CD14-positive monocyte (primary cell): ENCODE measurements around the gene ACP3. TPM values are rescaled to one million over a fixed set of nuclear protein-coding genes. Genes with fewer than 3 reads are reported as not detected.

Source experiments
- DNase-seq, 3 donors: peaks; one replicate each; pipeline ENCODE4 v3.0.0-alpha.2; 2011 to 2022
- H2AFZ ChIP-seq: 2 replicates; pipeline ENCODE4 v1.6.0; 2012; ENCODE audit warnings: mild to moderate bottlenecking, low read depth, low read length, inconsistent platforms; ENCODE audit not compliant: insufficient read depth, poor library complexity, severe bottlenecking
- H3K27ac ChIP-seq, 2 donors: 1 replicate in 1 of 2; 2 replicates in 1 of 2; pipeline ENCODE4 v1.5.1; 2012 to 2013; ENCODE audit warnings: low read length in 2 of 2, control low read depth in 1 of 2, inconsistent platforms in 1 of 2, low read depth in 1 of 2, mild to moderate bottlenecking in 1 of 2
- H3K27me3 ChIP-seq, 2 donors: one replicate each; pipeline versions ENCODE4 v1.6.0 to v1.6.1; 2011 to 2013; ENCODE audit warnings: low read length in 2 of 2; ENCODE audit not compliant: control insufficient read depth in 2 of 2, insufficient read depth in 2 of 2
- H3K36me3 ChIP-seq, 2 donors: replicated peaks in 1 of 2; 1 replicate in 1 of 2; 2 replicates in 1 of 2; pipeline versions ENCODE4 v1.5.1 to v1.6.1; 2012 to 2013; ENCODE audit warnings: low read length in 2 of 2, control low read depth in 1 of 2, inconsistent platforms in 1 of 2, mild to moderate bottlenecking in 1 of 2; ENCODE audit not compliant: insufficient read depth in 2 of 2, control insufficient read depth in 1 of 2
- H3K4me1 ChIP-seq, 2 donors: 1 replicate in 1 of 2; 2 replicates in 1 of 2; pipeline versions ENCODE4 v1.5.1 to v1.6.1; 2012 to 2013; ENCODE audit warnings: low read length in 2 of 2, control low read depth in 1 of 2, inconsistent platforms in 1 of 2, mild to moderate bottlenecking in 1 of 2, moderate library complexity in 1 of 2; ENCODE audit not compliant: insufficient read depth in 2 of 2, control insufficient read depth in 1 of 2
- H3K4me2 ChIP-seq: replicated peaks from 2 replicates; pipeline ENCODE3; 2012; ENCODE audit warnings: low read length, moderate library complexity, mild to moderate bottlenecking; ENCODE audit not compliant: poor library complexity, severe bottlenecking; ENCODE audit errors: extremely low read depth
- H3K4me3 ChIP-seq, 3 experiments: fragments of 200-600 bp in 1 of 3; sonication (generic) in 1 of 3; replicated peaks in 1 of 3; 1 replicate in 2 of 3; 2 replicates in 1 of 3; pipeline ENCODE4 v1.5.1; 2011 to 2013; ENCODE audit warnings: low read length in 3 of 3, mild to moderate bottlenecking in 3 of 3, control low read depth in 2 of 3, low read depth in 2 of 3, inconsistent platforms in 1 of 3, moderate library complexity in 1 of 3
- H3K79me2 ChIP-seq: 2 replicates; pipeline ENCODE4 v1.6.0; 2012; ENCODE audit warnings: mild to moderate bottlenecking, control low read depth, inconsistent platforms, low read length, moderate library complexity; ENCODE audit not compliant: insufficient read depth
- H3K9ac ChIP-seq: 2 replicates; pipeline ENCODE4 v1.6.0; 2017; ENCODE audit warnings: low read length, mild to moderate bottlenecking; ENCODE audit not compliant: insufficient read depth, poor library complexity, severe bottlenecking
- H3K9me3 ChIP-seq, 2 donors: replicated peaks in 1 of 2; 1 replicate in 1 of 2; 2 replicates in 1 of 2; pipeline versions ENCODE4 v1.5.1 to v1.6.1; 2012 to 2013; ENCODE audit warnings: low read length in 2 of 2, control low read depth in 1 of 2; ENCODE audit not compliant: control insufficient read depth in 1 of 2, insufficient read depth in 1 of 2
- H4K20me1 ChIP-seq: 2 replicates; pipeline ENCODE4 v1.6.0; 2012; ENCODE audit warnings: mild to moderate bottlenecking, low read length, control low read depth, moderate library complexity; ENCODE audit not compliant: insufficient read depth
- H3K27ac Mint-ChIP-seq, 7 donors: one replicate each; pipeline ENCODE4 v1.8.0; 2020; ENCODE audit warnings: mild to moderate bottlenecking in 7 of 7, mixed read lengths in 7 of 7, moderate library complexity in 6 of 7, inconsistent platforms in 2 of 7
- H3K27me3 Mint-ChIP-seq, 3 donors: one replicate each; pipeline ENCODE4 v1.8.0; 2021 to 2022; ENCODE audit warnings: low read depth in 3 of 3, mild to moderate bottlenecking in 3 of 3, mixed read lengths in 3 of 3, moderate library complexity in 3 of 3, inconsistent platforms in 1 of 3
- H3K36me3 Mint-ChIP-seq, 2 donors: one replicate each; pipeline ENCODE4 v1.8.0; 2020; ENCODE audit warnings: mixed read lengths in 2 of 2, inconsistent platforms in 1 of 2, mild to moderate bottlenecking in 1 of 2
- H3K4me1 Mint-ChIP-seq: one replicate; pipeline ENCODE4 v1.8.0; 2020; ENCODE audit warnings: mild to moderate bottlenecking, mixed read lengths
- H3K4me3 Mint-ChIP-seq, 2 donors: one replicate each; pipeline ENCODE4 v1.8.0; 2020; ENCODE audit warnings: mild to moderate bottlenecking in 2 of 2, mixed read lengths in 2 of 2, moderate library complexity in 1 of 2
- H3K9me3 Mint-ChIP-seq, 7 donors: one replicate each; pipeline ENCODE4 v1.8.0; 2020 to 2022; ENCODE audit warnings: mixed read lengths in 7 of 7, mild to moderate bottlenecking in 6 of 7, moderate library complexity in 6 of 7, inconsistent platforms in 2 of 7
- CTCF ChIP-seq: fragments of 200-600 bp; IDR thresholded peaks from one replicate; pipeline ENCODE4 v1.8.0; 2022; ENCODE audit warnings: antibody characterized with exemption, mild to moderate bottlenecking
- WGBS: methylation state at CpG from one replicate; pipeline ENCODE4 v1.1.5; 2013; ENCODE audit warnings: missing lambda C conversion rate; ENCODE audit not compliant: insufficient coverage; 5-methylcytosine and 5-hydroxymethylcytosine counted together
- intact Hi-C, 2 donors: fragments of 100-400 bp; cut with micrococcal nuclease; formaldehyde crosslinking; loops; one replicate each; pipeline versions ENCODE4 v1.15.0 to v1.15.1; 2023
- polyA plus RNA-seq, 3 donors: library from polyadenylated mRNA; depleted of rRNA in 1 of 3; unstranded in 2 of 3; stranded (reverse) in 1 of 3; fragments of 300-500 nt in 2 of 3; fragments of >200 nt in 1 of 3; fragmentation: Illumina TruSeq in 2 of 3; gene quantifications; 1 replicate in 2 of 3; 2 replicates in 1 of 3; pipeline ENCODE4 v1.2.3, GENCODE V29; 2012 to 2021

ACP3 gene
- polyA plus RNA-seq, 3 donors = 33.9 to 55.6 (median 44.0) TPM

- Histone ChIP-seq H2AFZ (no peak overlapping the region), H3K4me2 (peak overlapping the region; percentile 62), H3K27ac (peak overlapping the region; percentile 78), H3K9ac (no peak overlapping the region), H3K27me3 (no peaks in the 10 kb centered on the region), H4K20me1 (no peaks in the 10 kb centered on the region), H3K79me2 (no peaks in the 10 kb centered on the region), H3K9me3 (peaks cover 0 to 3% of the 10 kb centered on the region in 2 donors), H3K4me1 (peaks cover 58 to 59% of the 10 kb centered on the region in 2 donors), H3K4me3 (peak overlapping the region in 1 of 3 experiments; percentile 48), H3K36me3 (no peaks in the 10 kb centered on the region)
- H3K4me1 Mint-ChIP-seq = peaks cover 62% of the 10 kb centered on the region
- H3K9me3 Mint-ChIP-seq = peaks cover 0 to 12% (median 7%) of the 10 kb centered on the region in 7 donors
- TF ChIP-seq CTCF = no peak
- H3K27me3 Mint-ChIP-seq = no peaks in the 10 kb centered on the region
- no peak overlapping the region for H3K4me3 Mint-ChIP-seq
- H3K36me3 Mint-ChIP-seq = peaks cover 0 to 7% of the 10 kb centered on the region in 2 donors
- WGBS = 100% methylated on average over 1 of the region's 2 CpGs
- intact Hi-C loops = no loop called here
- DNase-seq = no peak
- H3K27ac Mint-ChIP-seq = peak overlapping the region in 5 of 7 donors; percentile 88 to 94 (median 93)
These were observed 31.6 kb upstream of the ACP3 start for GRCh38 chr3:132285620-132285945.

- Histone ChIP-seq H3K4me1 (peaks cover 62 to 63% of the 10 kb centered on the region in 2 donors), H2AFZ (no peak overlapping the region), H4K20me1 (no peaks in the 10 kb centered on the region), H3K79me2 (no peaks in the 10 kb centered on the region), H3K9me3 (peaks cover 0 to 3% of the 10 kb centered on the region in 2 donors), H3K36me3 (no peaks in the 10 kb centered on the region), H3K4me3 (no peak overlapping the region), H3K27ac (peak overlapping the region in 1 of 2 donors; percentile 78), H3K27me3 (no peaks in the 10 kb centered on the region), H3K9ac (no peak overlapping the region), H3K4me2 (no peak overlapping the region)
- H3K27ac Mint-ChIP-seq = no peak overlapping the region
- TF ChIP-seq CTCF = no peak
- H3K4me3 Mint-ChIP-seq = no peak overlapping the region
- H3K9me3 Mint-ChIP-seq = peaks cover 0 to 12% (median 7%) of the 10 kb centered on the region in 7 donors
- intact Hi-C loops = no loop called here
- DNase-seq = no peak
- peaks cover 66% of the 10 kb centered on the region for H3K4me1 Mint-ChIP-seq
- peaks cover 0 to 7% of the 10 kb centered on the region in 2 donors for H3K36me3 Mint-ChIP-seq
- H3K27me3 Mint-ChIP-seq = no peaks in the 10 kb centered on the region
- 100% methylated on average over 1 of the region's 1 CpG for WGBS
These were observed 31.2 kb upstream of the ACP3 start for GRCh38 chr3:132286035-132286434.
